Tibial nerve (tissue), 4 donors: ENCODE measurements around the gene RAB26.

Experiments used
- CTCF ChIP-seq, 5 experiments: fragments of 200-600 bp in 3 of 5; fragments of 450-650 bp in 2 of 5; sonication (generic) in 3 of 5; IDR thresholded peaks; one replicate each; pipeline ENCODE4 v1.5.1; 2016 to 2019; ENCODE audit warnings: antibody characterized with exemption in 5 of 5, mild to moderate bottlenecking in 3 of 5, moderate library complexity in 2 of 5
- EP300 ChIP-seq, 2 donors: sonication (generic); formaldehyde crosslinking; IDR thresholded peaks; one replicate each; pipeline ENCODE4 v1.6.1; 2017; ENCODE audit warnings: antibody characterized with exemption in 2 of 2, mild to moderate bottlenecking in 1 of 2

GRCh38 chr16:2195322-2196161 is 47.1 kb downstream of the RAB26 start:
- TF ChIP-seq EP300 (IDR thresholded peaks at IDR 0.05) = no peak
- no peak for TF ChIP-seq CTCF (IDR thresholded peaks at IDR 0.05)
